DMS 273 (cell line): Measurements from ENCODE around the gene DMWD.

ENCODE experiments used
- DNase-seq: peaks from one replicate; lab custom pipeline; 2025; ENCODE audit not compliant: unreplicated experiment; lab: John Stamatoyannopoulos, UW

Gene DMWD

GRCh38 chr19:45789035-45789786 is 3.4 kb downstream of the DMWD start:
- no peak for DNase-seq

- DNase-seq: no peak
Measured at GRCh38 chr19:45786533-45786894, 6.1 kb downstream of the DMWD start.

- peak; percentile 61 for DNase-seq
Measured at GRCh38 chr19:45785781-45786532, 6.7 kb downstream of the DMWD start.

DNA sequence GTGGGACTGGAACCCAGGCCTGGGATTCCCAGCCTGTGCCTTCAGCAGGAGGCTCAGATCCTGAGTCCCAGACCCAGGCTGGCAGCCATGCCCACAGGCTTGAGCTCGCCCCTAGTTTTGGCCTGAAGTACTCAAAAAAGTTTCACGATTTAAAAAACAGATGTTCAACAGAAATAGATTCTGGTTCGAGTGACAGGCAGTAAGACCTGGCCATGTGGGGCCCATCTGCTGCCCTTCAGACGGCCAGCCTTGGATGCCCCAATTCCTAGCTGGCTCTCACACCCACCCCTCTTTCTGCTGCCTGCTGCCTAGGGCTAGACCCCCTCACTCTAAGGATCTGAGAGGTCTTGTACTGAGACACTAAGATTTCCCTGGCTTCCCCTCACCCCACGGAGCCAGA is 7.5 kb downstream of the DMWD start:
- peak; percentile 84 for DNase-seq

DNA sequence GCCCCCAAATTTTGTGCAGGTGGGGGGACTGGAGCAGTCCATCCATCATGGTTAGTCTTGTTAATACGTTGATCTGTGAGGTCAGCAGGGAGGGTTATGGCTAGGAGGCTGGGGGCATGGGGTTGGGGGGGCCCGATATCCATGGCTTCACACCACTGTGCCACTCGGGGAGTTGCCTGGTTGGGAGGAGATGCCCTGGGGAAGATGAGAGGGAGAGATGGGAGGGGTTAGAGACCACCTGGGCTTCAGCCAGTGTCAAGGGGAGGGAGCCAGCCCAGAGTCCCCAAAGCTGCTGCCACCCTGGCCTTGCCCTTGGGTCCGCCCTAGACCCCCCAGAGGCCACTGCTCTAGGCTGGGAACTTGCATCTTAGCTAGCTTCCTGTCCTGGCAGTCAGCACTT is 8.5 kb downstream of the DMWD start:
- no peak for DNase-seq

- peak; percentile 51 for DNase-seq
Measured at GRCh38 chr19:45782820-45783785, 9.5 kb downstream of the DMWD start.

DNA sequence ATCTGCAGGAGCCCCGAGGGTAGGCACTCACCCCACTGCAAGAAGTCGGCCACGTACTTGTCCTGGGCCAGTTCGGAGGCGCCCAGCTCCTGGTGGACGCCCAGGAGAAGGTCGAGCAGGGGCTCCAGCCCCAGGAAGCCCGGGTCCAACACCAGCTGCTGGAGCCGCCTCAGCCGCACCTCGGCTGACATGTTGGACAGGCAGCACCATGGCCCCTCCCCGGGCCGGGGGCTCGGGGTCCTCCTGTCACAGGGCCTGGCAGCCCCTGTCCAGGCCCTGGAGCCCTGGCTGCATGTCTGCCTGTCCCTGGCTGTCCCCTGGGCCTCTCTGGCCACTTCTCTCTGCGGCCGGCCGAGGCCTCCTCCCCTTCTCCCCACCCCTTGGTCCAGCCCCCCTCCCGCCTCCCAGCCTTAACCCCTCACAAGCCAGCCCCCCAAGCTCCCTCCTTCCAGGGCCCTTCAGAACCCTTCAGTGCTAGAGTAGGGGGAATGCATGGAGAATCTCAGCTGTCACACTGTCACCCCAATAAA is 10.4 kb downstream of the DMWD start, which contains the start of gene DMPK:
Gene DMPK, minus strand, starts transcription at position 329 of the 530 bp plus-strand sequence. Its CDS starts 138 bp downstream, at position 191.
- no peak for DNase-seq

GRCh38 chr19:45781214-45782161 is 11.2 kb downstream of the DMWD start:
- DNase-seq: peak; percentile 92

GRCh38 chr19:45780448-45781213 is 12.0 kb downstream of the DMWD start:
- no peak for DNase-seq

DNA sequence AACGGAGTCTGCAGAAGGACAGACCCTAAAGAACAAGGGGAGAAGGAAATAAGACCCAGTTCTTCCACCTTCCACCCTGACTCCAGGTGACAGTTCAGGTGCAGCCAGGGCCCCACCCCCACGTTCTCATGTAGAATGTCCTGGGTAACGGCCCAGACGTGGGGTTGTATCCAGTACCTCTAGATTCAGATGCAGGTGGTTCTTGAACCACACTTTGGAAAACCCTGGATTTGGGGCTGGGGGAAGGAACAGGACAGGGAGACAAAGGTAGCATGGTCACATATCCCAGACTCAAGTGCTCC is 12.5 kb downstream of the DMWD start:
- DNase-seq: no peak

DNA sequence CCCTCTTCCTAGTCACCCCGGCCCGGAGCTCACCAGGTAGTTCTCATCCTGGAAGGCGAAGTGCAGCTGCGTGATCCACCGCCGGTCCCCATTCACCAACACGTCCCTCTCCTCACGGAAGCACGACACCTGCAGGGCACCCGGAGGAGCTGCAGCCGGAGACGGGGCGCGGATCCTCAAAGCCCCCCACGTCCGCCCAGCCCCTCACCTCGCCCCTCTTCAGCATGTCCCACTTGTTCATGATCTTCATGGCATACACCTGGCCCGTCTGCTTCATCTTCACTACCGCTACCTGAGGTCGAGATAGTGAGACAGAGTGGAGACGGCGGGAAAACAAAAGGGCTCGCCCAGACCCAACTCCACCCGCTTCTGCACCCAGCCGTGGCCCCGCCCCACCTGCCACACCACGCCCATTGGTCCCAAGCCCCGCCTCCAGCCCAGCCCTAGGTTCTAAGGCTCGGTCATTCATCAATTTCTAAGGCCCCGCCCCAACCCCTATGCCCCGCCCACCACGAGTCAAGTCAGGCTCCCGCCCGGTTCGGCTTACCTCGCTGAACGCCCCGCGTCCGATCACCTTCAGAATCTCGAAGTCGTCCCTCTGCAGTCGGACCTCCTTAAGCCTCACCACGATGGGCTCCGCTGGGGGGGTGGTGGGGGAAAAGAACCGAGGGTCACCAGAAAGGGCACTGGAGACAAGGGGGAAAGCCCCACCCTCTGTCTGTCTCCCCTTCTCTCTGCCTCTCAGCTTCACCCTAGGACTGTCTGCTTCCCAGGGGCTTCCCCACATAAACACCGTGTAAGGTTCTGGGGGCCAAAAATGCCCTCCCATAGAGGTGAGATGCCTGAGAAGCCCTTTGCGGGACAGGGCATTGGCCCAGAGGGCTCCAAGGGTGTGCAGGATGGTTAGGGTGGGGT is 13.2 kb downstream of the DMWD start:
- DNase-seq: peak; percentile 38

DNA sequence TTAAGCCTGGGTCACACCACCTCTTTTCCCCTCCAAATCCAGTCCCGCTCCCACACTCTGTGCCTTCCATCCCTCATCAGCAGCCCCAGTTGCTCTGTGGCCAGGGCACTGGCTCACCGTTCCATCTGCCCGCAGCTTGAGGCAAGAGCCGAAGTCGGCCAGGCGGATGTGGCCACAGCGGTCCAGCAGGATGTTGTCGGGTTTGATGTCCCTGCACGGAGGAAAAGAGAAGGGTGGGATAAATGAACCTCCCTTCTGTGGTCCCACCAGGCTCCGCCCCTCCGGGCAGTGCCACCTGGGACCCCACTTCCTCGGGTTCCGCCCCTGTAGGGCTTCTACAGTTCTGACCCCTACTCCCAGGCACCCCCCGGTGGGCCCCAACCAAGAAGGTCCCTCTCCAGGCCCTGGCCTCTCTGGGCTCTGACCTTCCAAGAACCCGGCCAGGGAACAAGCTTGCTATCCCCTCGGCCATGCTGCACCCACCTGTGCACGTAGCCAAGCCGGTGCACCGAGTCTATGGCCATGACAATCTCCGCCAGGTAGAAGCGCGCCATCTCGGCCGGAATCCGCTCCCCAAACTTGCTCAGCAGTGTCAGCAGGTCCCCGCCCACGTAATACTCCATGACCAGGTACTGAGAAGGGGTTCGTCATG is 14.5 kb downstream of the DMWD start:
- DNase-seq: no peak

DNA sequence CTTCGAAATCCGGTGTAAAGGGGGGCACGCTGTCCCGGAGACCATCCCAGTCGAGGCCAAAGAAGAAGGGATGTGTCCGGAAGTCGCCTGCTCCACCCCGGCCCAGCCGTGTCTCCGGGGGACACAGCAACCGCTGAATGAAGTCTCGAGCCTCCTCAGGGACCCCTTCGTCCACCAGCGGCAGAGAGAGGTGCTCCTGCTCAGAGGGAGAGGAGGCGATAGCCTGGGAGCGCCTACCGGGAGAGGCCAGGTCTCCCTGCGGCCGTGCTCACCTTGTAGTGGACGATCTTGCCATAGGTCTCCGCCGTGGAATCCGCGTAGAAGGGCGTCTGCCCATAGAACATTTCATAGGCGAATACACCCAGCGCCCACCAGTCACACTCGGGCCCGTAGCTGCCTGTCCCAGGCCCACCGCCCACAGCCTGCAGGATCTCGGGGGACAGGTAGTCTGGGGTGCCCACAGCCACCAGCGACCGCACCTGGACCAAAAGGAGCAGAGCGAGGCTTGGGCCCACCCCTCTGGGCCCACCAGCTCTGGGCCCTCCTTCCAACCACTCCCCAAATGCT is 15.2 kb downstream of the DMWD start:
- no peak for DNase-seq

DNA sequence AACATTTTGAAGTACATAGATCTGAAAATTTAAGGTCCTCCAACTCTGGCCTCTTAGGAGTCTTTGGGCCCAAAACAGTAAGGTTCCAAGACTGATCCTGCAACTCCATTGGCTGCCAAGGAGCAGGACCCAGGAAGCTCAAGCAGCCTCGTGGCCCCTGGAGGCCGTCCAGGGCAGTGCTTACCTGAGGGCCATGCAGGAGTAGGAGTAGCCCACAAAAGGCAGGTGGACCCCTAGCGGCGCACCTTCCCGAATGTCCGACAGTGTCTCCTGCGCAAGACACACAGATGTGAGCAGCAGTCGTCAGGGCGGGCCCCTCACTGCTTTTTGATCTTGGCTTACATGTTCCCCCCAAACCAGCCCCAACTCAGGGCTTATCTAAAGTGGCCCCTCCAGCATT is 17.9 kb downstream of the DMWD start:
- DNase-seq: peak; percentile 41

DNA sequence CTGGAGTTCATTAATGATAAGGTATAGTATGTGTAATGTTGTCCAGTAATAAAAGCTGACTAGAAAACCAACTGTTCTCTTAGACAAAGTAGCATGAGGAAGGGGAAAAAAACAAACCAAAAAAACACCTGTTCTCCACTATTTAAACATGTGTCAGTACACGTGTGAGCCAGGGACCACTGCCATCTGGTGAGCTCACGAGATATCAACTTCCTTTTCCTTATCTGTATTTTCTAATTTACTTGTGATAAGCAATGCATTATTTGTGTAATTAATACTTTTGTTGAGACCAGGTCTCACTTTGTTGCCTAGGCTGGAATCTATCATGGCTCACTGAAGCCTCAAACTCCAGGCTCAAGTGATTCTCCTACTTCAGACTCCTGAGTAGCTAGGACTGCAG is 19.3 kb downstream of the DMWD start:
- DNase-seq: peak; percentile 75

GRCh38 chr19:45772912-45773311 is 19.7 kb downstream of the DMWD start:
- DNase-seq: no peak

DNA sequence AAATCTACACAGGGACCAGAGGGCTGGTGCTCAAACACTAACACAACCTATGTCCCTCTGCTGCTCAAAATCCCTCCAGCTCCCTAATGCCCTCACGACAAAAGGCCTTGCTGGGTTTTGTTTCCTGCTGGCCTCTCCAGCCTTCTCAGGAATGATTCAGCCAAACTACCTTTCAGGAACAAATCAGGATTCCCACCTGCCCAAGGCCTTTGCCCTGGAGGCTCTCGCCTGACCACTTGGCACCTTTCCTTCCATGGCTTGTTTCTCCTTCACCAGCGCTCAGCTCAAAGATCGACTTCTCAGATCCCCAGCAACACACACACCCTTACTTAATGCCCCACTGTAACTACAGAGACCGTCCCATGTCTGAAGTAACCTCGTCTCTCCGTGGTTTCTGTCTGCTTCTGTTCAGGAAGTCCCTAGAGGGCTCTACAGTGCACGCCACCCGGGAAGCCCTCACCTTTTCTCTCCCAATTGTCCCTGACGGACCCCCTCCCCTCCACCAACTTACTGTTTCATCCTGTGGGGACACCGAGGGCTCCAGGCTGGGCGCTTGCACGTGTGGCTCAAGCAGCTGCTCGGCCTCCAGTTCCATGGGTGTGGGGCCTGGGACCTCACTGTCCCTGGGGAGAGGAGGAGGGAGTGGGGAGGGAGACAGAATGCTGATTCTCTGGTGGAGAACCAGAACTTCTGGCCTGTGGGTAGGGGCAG is 20.4 kb downstream of the DMWD start:
- no peak for DNase-seq
